Cardiac muscle cell (in vitro differentiated cells and primary cell): ENCODE results near the gene EHD4. TPM values are rescaled to one million over a fixed set of nuclear protein-coding genes. Genes with fewer than 3 reads are reported as not detected.

Experiments used
- DNase-seq, 2 donors: peaks; one replicate each; pipeline versions ENCODE4 v3.0.0 to v3.0.0-alpha.2; 2010 to 2017; ENCODE audit warnings: low read depth in 1 of 2, low spot score in 1 of 2
- H3K27ac ChIP-seq: fragments of 200-600 bp; sonication (generic); 2 replicates; pipeline ENCODE4 v1.5.1; 2016
- H3K27me3 ChIP-seq: fragments of 200-600 bp; sonication (generic); 2 replicates; pipeline ENCODE4 v1.6.0; 2016; ENCODE audit warnings: control low read depth
- H3K36me3 ChIP-seq: fragments of 200-600 bp; sonication (generic); 2 replicates; pipeline ENCODE4 v1.5.1; 2016; ENCODE audit warnings: control low read depth
- H3K4me1 ChIP-seq: fragments of 200-600 bp; sonication (generic); 2 replicates; pipeline ENCODE4 v1.8.1; 2017; ENCODE audit warnings: low read depth, mild to moderate bottlenecking, mixed run types
- H3K4me3 ChIP-seq: fragments of 200-600 bp; sonication (generic); 2 replicates; pipeline ENCODE4 v1.5.1; 2016; ENCODE audit warnings: mild to moderate bottlenecking
- H3K9me3 ChIP-seq: fragments of 200-600 bp; sonication (generic); 2 replicates; pipeline ENCODE4 v1.5.1; 2017; ENCODE audit warnings: low read depth, mild to moderate bottlenecking, control low read depth
- CTCF ChIP-seq: IDR thresholded peaks from 2 replicates; pipeline ENCODE4 v1.5.1; 2012; ENCODE audit warnings: low read depth, mild to moderate bottlenecking, low read length
- polyA plus RNA-seq: library from polyadenylated mRNA; unstranded; fragments of >200 nt; fragmentation: Nextera tagmentation; extraction: Ambion mirVana; gene quantifications from 2 replicates; pipeline ENCODE4 v1.2.1, GENCODE V29; 2016
- total RNA-seq: library from RNA; depleted of rRNA; stranded (reverse); fragments of >200 nt; gene quantifications from 2 replicates; pipeline ENCODE4 v1.2.3, GENCODE V29; 2016

Gene EHD4
- total and polyA plus RNA-seq, 2 experiments from 2014 or later, result 47.4 to 56.4 TPM

GRCh38 chr15:41955807-41956525, 16.4 kb downstream of the EHD4 start:
- Histone ChIP-seq H3K27ac (peak overlapping the region; percentile 92), H3K4me3 (no peak overlapping the region), H3K9me3 (no peaks in the 10 kb centered on the region), H3K36me3 (peaks cover 13% of the 10 kb centered on the region), H3K27me3 (no peaks in the 10 kb centered on the region), H3K4me1 (peaks cover 36% of the 10 kb centered on the region)
- peak in 1 of 2 donors; percentile 77 for DNase-seq
- no peak for TF ChIP-seq CTCF

GRCh38 chr15:41955100-41955499, 17.3 kb downstream of the EHD4 start:
- DNase-seq, result no peak
- Histone ChIP-seq H3K4me1 (peaks cover 41% of the 10 kb centered on the region), H3K36me3 (peaks cover 13% of the 10 kb centered on the region), H3K27ac (peak overlapping the region; percentile 92), H3K4me3 (no peak overlapping the region), H3K9me3 (no peaks in the 10 kb centered on the region), H3K27me3 (no peaks in the 10 kb centered on the region)
- TF ChIP-seq CTCF, result no peak

- no peak for DNase-seq
- Histone ChIP-seq H3K9me3 (no peaks in the 10 kb centered on the region), H3K4me3 (no peak overlapping the region), H3K4me1 (peaks cover 50% of the 10 kb centered on the region), H3K36me3 (peaks cover 13% of the 10 kb centered on the region), H3K27ac (no peak overlapping the region), H3K27me3 (no peaks in the 10 kb centered on the region)
- no peak for TF ChIP-seq CTCF
Observed at GRCh38 chr15:41954036-41954435, 18.3 kb downstream of the EHD4 start.

- Histone ChIP-seq H3K27ac (no peak overlapping the region), H3K27me3 (no peaks in the 10 kb centered on the region), H3K36me3 (peaks cover 13% of the 10 kb centered on the region), H3K9me3 (no peaks in the 10 kb centered on the region), H3K4me3 (no peak overlapping the region), H3K4me1 (peaks cover 36% of the 10 kb centered on the region)
- DNase-seq, result no peak
- no peak for TF ChIP-seq CTCF
Observed at GRCh38 chr15:41952013-41952563, 20.3 kb downstream of the EHD4 start.

GRCh38 chr15:41951571-41951970, 20.8 kb downstream of the EHD4 start:
- Histone ChIP-seq H3K27ac (no peak overlapping the region), H3K36me3 (peaks cover 13% of the 10 kb centered on the region), H3K4me1 (peaks cover 31% of the 10 kb centered on the region), H3K4me3 (no peak overlapping the region), H3K9me3 (no peaks in the 10 kb centered on the region), H3K27me3 (no peaks in the 10 kb centered on the region)
- no peak for DNase-seq
- no peak for TF ChIP-seq CTCF
